Activated naive CD4-positive, alpha-beta T cell treated with anti-CD3 and anti-CD28 coated beads, Interleukin-2, amount 50 U/mL, for 24 hours (primary cell): ENCODE results near the gene SMARCA1.

Experiments used
- H3K27ac Mint-ChIP-seq: one replicate; pipeline ENCODE4 v1.8.0; 2021; ENCODE audit warnings: mild to moderate bottlenecking, mixed read lengths
- H3K27me3 Mint-ChIP-seq: one replicate; pipeline ENCODE4 v1.8.0; 2021; ENCODE audit warnings: mixed read lengths
- H3K36me3 Mint-ChIP-seq: one replicate; pipeline ENCODE4 v1.8.0; 2021; ENCODE audit warnings: mixed read lengths
- H3K4me1 Mint-ChIP-seq: one replicate; pipeline ENCODE4 v1.8.0; 2021; ENCODE audit warnings: mixed read lengths
- H3K4me3 Mint-ChIP-seq: one replicate; pipeline ENCODE4 v1.8.0; 2021; ENCODE audit warnings: mild to moderate bottlenecking, mixed read lengths
- H3K9me3 Mint-ChIP-seq: one replicate; pipeline ENCODE4 v1.8.0; 2021; ENCODE audit warnings: mixed read lengths

The SMARCA1 gene

DNA sequence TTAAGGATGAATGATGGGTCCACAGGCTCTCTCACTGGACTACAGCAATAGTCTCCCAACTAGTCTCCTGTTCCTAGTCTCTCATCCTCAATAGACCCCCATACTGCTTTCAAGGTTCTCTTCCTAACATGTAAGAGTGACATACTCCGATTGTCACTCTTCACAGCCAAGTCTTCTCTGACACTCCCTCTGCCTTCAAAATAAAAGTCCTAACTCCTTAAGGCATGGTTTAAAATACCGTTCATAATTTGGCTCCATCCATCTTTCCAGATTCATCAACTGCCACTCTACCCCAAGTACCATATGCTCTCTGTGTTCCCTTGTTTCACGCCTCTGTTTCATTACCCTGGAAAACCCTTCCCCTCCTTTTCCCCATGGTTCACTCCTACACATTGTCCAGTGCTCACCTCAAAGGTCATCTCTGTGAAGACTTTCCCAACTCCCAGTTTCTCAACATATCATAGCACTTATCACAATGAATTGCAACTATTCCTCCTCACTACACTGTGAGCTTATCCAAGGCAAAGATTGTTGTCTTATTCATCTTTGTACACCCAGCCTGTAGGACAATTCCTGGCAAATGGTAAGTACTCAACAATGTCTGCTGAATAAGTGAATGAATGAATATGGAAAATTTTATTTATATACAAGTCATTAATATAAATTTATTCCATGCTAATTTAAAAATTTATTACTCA, 26.0 kb downstream of the SMARCA1 start:
- no peaks in the 10 kb centered on the region for H3K27me3 Mint-ChIP-seq
- H3K9me3 Mint-ChIP-seq: no peaks in the 10 kb centered on the region
- no peak overlapping the region for H3K27ac Mint-ChIP-seq
- no peak overlapping the region for H3K4me3 Mint-ChIP-seq
- H3K4me1 Mint-ChIP-seq: peaks cover 5% of the 10 kb centered on the region
- no peaks in the 10 kb centered on the region for H3K36me3 Mint-ChIP-seq

DNA sequence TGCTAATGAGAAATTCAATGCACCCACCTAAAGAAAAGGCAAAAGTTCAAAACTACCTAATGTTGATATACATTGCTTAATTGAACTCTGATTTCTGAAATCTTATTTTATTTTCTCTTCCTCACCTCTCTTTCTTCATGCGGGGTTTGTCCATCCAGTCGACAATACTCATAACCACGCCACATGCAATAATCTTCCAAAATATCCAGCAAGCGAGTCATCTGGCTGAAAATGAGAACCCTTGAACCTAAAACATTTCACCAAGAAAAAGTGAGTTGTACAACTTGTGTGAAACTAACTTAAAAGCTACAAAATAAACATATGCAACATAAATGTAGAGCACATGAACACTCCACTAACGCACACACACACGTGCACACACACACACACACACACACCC, 26.7 kb downstream of the SMARCA1 start:
- Mint-ChIP-seq H3K27me3 (no peaks in the 10 kb centered on the region), H3K9me3 (no peaks in the 10 kb centered on the region), H3K36me3 (no peaks in the 10 kb centered on the region), H3K27ac (no peak overlapping the region), H3K4me1 (no peaks in the 10 kb centered on the region), H3K4me3 (no peak overlapping the region)

DNA sequence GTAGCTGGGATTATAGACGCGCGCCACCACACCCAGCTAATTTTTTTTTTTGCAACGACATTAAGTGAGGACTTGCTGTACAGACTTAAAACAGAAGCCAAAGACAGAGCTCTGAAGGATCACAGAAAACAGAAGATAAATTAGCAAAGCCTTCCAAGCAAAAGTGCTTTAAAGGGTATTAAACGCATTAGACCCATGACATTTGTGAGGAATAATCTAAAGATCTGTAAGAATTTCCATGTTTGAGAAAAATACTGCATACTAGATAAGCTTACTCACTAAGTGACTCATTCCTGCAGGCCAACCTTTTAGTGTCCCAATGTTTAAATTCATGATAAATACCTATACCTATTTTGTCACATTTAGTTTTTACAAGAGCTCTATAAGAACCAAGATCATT, 27.4 kb downstream of the SMARCA1 start:
- Mint-ChIP-seq H3K4me3 (no peak overlapping the region), H3K36me3 (no peaks in the 10 kb centered on the region), H3K9me3 (no peaks in the 10 kb centered on the region), H3K27ac (no peak overlapping the region), H3K4me1 (no peaks in the 10 kb centered on the region), H3K27me3 (no peaks in the 10 kb centered on the region)

DNA sequence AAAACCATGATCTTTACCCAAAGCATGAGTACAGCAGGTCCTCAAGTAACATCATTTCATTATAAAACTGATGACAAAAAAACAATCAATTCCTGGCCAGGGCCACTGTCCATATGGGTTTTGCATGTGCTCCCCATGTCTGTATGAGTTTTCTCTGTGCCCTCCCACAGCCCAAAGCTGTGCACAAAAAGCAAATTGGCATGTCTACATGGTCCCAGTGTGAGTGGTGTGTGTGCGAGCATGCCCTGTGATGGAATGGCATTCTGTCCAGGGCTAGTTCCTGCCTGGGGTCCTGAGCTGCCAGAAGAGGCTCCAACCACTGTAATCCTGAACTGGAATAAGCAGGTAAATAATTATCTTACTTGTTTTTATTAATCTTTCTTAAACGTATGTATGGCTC, 28.4 kb downstream of the SMARCA1 start:
- H3K27me3 Mint-ChIP-seq: no peaks in the 10 kb centered on the region
- H3K4me1 Mint-ChIP-seq: no peaks in the 10 kb centered on the region
- no peak overlapping the region for H3K4me3 Mint-ChIP-seq
- no peaks in the 10 kb centered on the region for H3K9me3 Mint-ChIP-seq
- H3K27ac Mint-ChIP-seq: no peak overlapping the region
- H3K36me3 Mint-ChIP-seq: no peaks in the 10 kb centered on the region

DNA sequence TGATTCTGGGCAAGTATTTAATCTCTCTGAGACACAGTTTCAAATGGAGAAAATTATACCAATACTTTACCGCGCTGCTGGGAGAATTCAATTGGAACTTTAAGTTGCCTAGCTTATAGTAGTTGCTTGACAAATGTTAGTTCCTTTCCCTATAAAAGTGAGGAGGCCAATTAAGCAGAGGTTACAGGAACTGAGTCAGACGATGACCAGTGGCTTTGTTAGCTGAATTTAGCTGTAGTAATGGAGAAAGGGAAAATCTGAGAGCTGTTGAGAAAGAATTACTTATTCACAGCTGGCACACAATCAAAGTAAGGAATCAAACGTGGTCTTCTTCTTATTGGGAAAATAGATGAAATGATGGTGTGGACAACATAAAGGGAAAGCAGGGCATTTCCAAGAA, 29.6 kb downstream of the SMARCA1 start:
- H3K4me3 Mint-ChIP-seq: no peak overlapping the region
- no peaks in the 10 kb centered on the region for H3K36me3 Mint-ChIP-seq
- H3K27ac Mint-ChIP-seq: no peak overlapping the region
- no peaks in the 10 kb centered on the region for H3K27me3 Mint-ChIP-seq
- H3K9me3 Mint-ChIP-seq: no peaks in the 10 kb centered on the region
- no peaks in the 10 kb centered on the region for H3K4me1 Mint-ChIP-seq

DNA sequence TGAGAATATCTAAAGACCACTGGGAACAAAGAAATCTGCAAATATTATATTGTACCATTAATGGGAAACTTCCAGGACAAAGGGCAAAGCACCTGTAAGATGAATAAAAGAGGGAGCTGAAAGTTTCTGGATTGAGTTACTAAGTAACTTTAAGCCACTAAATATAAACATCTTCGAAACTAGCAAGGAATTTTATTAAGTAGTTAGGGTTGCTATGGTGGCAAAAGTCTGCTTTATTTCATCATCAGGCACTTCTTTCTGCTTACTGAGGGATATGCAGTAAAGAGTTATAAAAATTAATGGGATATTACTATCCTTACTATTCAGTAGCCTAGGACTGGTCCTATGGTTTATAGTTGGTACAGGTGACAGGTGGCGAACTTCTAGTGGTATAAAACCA, 33.0 kb downstream of the SMARCA1 start:
- Mint-ChIP-seq H3K36me3 (no peaks in the 10 kb centered on the region), H3K27me3 (no peaks in the 10 kb centered on the region), H3K4me1 (no peaks in the 10 kb centered on the region), H3K27ac (no peak overlapping the region), H3K9me3 (no peaks in the 10 kb centered on the region), H3K4me3 (no peak overlapping the region)

DNA sequence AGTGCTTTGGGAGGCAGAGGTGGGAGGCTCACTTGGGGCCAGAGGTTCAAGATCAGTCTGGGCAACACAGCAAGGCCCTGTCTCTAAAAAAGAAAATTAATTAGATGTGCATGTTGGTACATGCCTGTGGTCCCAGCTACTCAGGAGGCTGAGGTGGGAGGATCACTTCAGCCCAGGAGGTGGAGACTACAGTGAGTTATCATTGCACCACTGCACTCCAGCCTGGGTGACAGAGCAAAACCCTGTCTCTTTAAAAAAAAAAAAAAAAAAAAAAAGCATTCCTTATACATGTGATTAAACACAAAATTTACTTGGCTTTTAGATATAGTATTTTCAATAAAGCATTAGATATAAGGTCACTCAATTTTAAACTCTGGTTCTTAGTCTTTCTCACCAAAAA, 34.9 kb downstream of the SMARCA1 start:
- H3K27ac Mint-ChIP-seq: no peak overlapping the region
- no peaks in the 10 kb centered on the region for H3K4me1 Mint-ChIP-seq
- H3K27me3 Mint-ChIP-seq: no peaks in the 10 kb centered on the region
- no peak overlapping the region for H3K4me3 Mint-ChIP-seq
- no peaks in the 10 kb centered on the region for H3K9me3 Mint-ChIP-seq
- no peaks in the 10 kb centered on the region for H3K36me3 Mint-ChIP-seq

DNA sequence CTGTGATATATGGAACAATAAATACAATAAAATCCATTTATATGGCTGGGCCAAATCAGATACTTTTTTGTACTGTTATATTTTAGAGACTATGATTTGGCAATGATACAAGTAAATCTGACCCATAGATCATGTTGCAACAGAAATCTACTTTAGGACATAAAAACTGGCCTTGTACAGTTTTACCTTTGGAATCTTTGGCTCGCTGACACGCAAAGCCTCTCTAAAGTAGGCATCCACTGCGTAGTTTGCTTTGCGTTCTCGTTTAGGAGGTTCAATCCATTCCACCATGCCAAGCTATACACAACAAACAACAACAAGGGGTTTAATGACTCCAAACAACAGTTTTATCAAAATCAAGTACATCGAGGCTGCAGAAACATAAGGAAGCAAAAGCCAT, 42.4 kb downstream of the SMARCA1 start:
- H3K27ac Mint-ChIP-seq: no peak overlapping the region
- no peak overlapping the region for H3K4me3 Mint-ChIP-seq
- H3K27me3 Mint-ChIP-seq: no peaks in the 10 kb centered on the region
- no peaks in the 10 kb centered on the region for H3K4me1 Mint-ChIP-seq
- H3K36me3 Mint-ChIP-seq: peaks cover 3% of the 10 kb centered on the region
- H3K9me3 Mint-ChIP-seq: no peaks in the 10 kb centered on the region

DNA sequence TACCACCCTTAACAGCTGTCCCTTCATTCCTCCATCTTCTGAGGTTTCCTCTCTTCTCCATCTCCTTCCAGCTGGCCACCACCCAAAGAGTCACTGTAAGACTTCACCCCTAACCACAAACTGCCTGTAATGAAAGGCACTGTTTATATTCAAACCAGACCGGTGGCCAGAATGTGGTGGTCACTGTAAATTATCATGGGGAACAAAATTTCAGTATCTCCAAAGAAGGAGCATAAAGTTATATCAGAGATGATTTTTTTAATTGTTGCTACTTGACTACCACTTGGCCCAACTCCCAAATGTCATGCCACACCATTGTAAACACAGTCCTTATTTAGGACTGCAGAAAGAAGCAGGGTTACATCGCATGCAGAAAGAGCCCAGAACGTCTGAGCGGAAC, 44.8 kb downstream of the SMARCA1 start:
- Mint-ChIP-seq H3K36me3 (peaks cover 3% of the 10 kb centered on the region), H3K4me3 (no peak overlapping the region), H3K27ac (no peak overlapping the region), H3K4me1 (no peaks in the 10 kb centered on the region), H3K27me3 (no peaks in the 10 kb centered on the region), H3K9me3 (no peaks in the 10 kb centered on the region)

DNA sequence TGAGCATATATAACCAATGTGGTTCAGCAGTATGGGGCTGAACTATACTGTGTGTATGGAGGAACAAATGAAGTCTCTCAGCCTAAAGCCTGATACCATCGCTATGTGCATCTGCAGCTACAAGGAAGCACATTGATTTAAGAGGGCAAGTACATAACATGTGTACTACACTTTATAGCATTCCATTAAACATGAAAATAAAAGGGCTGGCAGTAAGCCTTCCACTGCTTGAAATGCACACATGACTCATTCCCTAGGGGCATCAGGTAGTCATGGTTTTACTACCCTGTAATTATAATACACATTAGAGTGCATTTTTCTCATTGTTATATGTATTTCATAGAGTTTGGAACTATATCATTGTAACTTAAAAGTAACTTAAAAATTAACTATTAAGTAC, 51.2 kb downstream of the SMARCA1 start:
- H3K27ac Mint-ChIP-seq: no peak overlapping the region
- H3K9me3 Mint-ChIP-seq: no peaks in the 10 kb centered on the region
- no peaks in the 10 kb centered on the region for H3K27me3 Mint-ChIP-seq
- no peaks in the 10 kb centered on the region for H3K4me1 Mint-ChIP-seq
- no peak overlapping the region for H3K4me3 Mint-ChIP-seq
- no peaks in the 10 kb centered on the region for H3K36me3 Mint-ChIP-seq

DNA sequence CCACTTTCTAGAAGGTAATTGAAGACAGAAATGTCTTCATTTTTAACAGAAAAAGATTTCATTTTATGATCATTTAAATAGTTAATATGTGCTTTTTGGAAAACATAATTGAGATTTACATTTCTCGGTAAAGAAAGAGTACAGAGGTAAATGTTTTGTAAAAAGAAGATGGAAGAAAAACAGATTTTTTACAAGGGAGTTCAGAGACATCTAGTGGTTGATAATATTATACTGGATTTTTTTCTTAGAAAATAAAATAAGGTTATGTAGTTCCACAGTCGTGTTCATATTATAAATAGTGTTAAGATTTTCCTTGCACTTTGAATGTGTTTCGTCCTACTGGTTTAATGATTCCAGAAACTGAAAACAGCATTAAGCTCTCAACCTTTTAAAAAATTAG, 60.6 kb downstream of the SMARCA1 start:
- no peaks in the 10 kb centered on the region for H3K27me3 Mint-ChIP-seq
- H3K27ac Mint-ChIP-seq: no peak overlapping the region
- H3K4me3 Mint-ChIP-seq: no peak overlapping the region
- H3K9me3 Mint-ChIP-seq: no peaks in the 10 kb centered on the region
- no peaks in the 10 kb centered on the region for H3K4me1 Mint-ChIP-seq
- peaks cover 1% of the 10 kb centered on the region for H3K36me3 Mint-ChIP-seq

DNA sequence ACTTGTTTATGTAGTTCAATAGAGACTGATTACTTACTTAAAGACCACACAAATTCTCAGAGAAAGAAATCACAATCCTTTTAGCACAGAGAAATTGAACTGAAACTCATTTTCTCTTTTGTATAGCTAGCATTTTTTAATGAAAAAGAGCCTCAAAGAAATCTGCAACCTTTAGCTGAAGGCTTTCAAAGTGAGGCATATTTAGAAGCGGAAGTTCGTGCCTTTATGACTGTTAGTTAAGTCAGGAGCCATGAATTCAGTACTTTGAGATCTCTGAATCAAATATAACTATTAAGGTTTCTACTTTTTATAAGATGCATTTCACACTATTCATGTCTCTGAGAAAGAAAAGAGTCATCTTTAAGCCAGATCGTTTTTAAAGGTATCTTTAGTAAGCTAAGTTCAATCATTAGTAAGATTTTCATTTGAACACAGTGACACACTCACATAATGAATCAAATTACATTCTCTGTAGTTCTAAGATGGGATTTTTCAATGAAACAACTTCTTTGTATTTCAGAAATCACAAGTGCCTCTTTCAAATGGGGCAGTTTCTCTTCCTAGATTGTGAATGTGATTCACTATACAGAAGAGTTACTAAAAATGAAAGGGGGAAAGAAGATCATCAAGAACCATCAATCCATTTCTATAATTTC, 61.4 kb downstream of the SMARCA1 start:
- H3K4me3 Mint-ChIP-seq: no peak overlapping the region
- H3K27me3 Mint-ChIP-seq: no peaks in the 10 kb centered on the region
- no peak overlapping the region for H3K27ac Mint-ChIP-seq

DNA sequence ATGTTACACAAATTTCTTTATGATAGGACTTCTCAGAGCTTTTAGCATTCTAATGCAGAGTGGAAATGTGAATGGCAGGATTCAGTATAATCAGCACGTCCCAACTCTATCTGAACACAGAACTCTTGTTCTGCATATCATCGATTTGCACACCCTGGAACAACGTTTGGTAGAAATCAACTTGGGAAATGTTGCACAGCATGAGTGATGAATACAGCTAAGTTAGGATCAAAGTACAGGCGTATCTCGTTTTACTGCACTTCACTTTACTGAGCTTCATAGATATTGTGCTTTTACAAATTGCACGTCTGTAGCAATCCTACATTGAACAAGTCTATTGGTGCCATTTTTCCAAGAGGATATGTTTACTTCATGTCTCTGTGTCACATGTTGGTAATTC, 70.8 kb downstream of the SMARCA1 start:
- Mint-ChIP-seq H3K9me3 (no peaks in the 10 kb centered on the region), H3K4me1 (no peaks in the 10 kb centered on the region), H3K27ac (no peak overlapping the region), H3K36me3 (peaks cover 5% of the 10 kb centered on the region), H3K27me3 (no peaks in the 10 kb centered on the region), H3K4me3 (no peak overlapping the region)

More for the DNA sequence above, 61.4 kb downstream of the SMARCA1 start:
- Mint-ChIP-seq H3K4me1 (no peaks in the 10 kb centered on the region), H3K36me3 (peaks cover 1% of the 10 kb centered on the region), H3K9me3 (no peaks in the 10 kb centered on the region)

DNA sequence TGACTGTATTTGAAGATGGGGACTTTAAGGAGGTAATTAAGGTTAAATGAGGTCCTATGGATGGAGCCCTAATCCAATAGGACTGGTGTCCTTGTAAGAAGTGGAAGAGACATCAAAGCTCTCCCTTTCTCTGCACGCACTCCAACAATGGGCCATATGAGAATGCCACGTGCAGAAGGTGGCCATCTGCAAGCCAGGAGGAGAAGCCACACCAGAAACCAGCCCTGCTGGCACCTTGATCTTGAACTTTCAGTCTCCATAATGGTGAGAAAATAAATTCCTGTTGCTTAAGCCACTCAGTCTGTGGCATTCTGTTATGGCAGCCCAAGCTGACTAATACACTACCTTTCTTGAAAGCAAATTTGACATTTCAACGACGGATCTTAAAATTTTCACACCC, 73.2 kb downstream of the SMARCA1 start:
- Mint-ChIP-seq H3K27ac (no peak overlapping the region), H3K9me3 (no peaks in the 10 kb centered on the region), H3K27me3 (no peaks in the 10 kb centered on the region)

DNA sequence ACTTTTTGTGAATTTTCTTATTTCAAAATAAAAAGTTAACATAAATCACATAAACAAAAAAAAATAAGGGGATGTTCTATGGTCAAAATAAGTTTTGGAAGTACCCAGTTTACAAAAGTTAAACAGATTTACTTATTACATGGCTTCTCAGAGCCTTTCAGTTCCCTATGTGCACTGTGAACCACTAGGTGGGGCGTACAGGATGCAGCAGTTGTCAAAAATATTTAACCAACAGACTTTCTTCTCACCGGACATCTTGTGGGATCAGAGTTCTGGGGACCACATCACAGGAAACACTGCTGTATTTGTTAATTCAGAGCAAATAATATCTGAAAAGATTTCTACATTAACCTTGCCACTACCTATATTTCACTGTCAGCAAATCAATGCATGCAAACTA, 74.1 kb downstream of the SMARCA1 start:
- Mint-ChIP-seq H3K27ac (no peak overlapping the region), H3K4me3 (no peak overlapping the region), H3K9me3 (no peaks in the 10 kb centered on the region), H3K4me1 (no peaks in the 10 kb centered on the region), H3K36me3 (peaks cover 2% of the 10 kb centered on the region), H3K27me3 (no peaks in the 10 kb centered on the region)

More for the DNA sequence above, 73.2 kb downstream of the SMARCA1 start:
- H3K4me1 Mint-ChIP-seq: no peaks in the 10 kb centered on the region
- no peak overlapping the region for H3K4me3 Mint-ChIP-seq
- H3K36me3 Mint-ChIP-seq: peaks cover 5% of the 10 kb centered on the region

DNA sequence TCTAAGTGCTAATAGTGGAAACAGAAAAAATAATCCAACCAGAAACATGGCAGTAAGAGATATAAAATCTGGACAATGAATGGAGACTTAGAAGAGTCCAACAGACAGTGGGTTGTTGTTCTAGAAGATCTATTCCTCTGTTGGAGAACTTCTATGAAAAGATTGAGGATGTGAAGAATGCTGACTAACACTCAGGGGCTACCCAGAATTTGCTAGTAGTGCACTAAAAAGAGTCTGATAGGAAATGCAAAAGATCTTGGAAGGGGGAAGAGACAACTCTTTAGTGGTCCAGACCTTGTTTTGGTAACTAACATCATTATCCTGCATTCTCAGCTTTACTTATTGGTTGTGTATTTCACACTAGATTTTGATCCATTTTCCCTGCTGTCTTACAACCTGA, 77.9 kb downstream of the SMARCA1 start:
- Mint-ChIP-seq H3K27me3 (no peaks in the 10 kb centered on the region), H3K4me3 (no peak overlapping the region), H3K27ac (no peak overlapping the region), H3K36me3 (peaks cover 1% of the 10 kb centered on the region), H3K4me1 (no peaks in the 10 kb centered on the region), H3K9me3 (no peaks in the 10 kb centered on the region)

DNA sequence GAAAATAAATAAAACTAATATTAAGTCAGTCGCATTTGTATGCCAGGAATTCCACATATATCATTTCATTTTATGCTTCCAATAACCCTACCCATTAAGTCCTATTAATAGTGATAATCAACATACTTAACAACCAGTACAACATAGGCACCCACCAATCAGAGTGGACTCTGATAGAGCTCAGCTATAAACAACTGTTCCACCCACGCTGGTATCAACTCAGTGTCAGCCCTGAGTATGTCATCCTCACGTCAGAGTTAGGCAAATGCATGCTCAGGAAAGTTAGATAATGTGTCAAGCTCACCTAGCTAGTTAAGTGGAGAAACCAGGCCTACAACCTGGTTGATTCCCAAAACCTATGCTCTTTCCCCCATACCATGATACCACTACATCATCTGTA, 89.3 kb downstream of the SMARCA1 start:
- no peak overlapping the region for H3K4me3 Mint-ChIP-seq
- H3K27me3 Mint-ChIP-seq: no peaks in the 10 kb centered on the region
- no peaks in the 10 kb centered on the region for H3K4me1 Mint-ChIP-seq
- no peaks in the 10 kb centered on the region for H3K9me3 Mint-ChIP-seq
- peaks cover 5% of the 10 kb centered on the region for H3K36me3 Mint-ChIP-seq
- no peak overlapping the region for H3K27ac Mint-ChIP-seq
